HG03066 (cell line): Measurements from ENCODE around the gene TOB1.
"Not testable (repeated sequence)": the region's sequence is repeated elsewhere in the genome, so short reads cannot be mapped to it uniquely, and the experiment has no call there.

Experiments used
- ATAC-seq: cut with Tn5 transposase; IDR thresholded peaks from one replicate; pipeline ENCODE4 v1.9.1; 2021; ENCODE audit warnings: low read depth; ENCODE audit not compliant: unreplicated experiment

Gene TOB1

DNA sequence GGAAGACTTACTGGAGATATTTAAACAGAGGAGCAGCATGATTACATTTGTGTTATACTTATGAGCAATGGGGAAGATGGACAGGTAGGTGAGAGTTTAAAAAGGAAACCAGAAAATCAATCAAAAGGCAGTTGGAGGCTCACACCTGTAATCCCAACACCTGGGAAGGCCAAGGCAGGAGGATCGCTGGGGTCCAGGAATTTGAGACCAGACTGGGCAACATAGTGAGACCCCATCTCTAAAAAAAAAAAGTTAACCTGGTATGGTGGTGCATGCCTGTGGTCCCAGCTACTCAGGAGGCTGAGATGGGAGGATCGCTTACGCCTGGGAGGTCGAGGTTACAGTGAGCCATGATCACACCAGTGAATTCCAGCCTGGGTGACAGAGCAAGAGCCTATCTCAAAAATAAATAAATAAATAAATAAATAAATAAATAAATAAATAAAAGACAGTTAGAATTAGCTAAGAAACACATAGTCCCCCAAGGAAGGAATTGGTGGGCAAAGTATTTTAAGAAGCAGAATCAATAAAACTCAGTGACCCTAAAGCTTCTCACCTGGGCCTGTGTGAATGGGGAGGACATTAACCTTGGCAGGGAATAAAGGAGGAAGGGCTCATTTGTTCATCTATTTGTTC is 32.3 kb upstream of the TOB1 start:
- no peak for ATAC-seq

DNA sequence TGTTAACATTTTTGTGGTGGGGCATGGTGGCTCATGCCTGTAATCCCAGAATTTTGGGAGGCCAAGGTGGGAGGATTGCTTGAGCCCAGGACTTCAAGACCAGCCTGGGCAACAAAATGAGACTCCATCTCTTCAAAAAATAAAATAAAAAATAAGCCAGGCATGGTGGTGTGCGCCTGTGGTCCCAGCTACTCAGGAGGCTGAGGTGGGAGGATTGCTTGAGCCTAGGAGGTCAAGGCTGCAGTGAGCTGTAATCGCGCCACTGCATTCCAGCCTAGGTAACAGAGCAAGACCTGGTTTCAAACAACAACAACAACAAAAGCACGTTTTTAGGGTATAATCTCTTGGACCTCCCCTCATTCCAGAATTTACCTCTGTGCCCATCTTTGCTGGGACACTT is 28.4 kb upstream of the TOB1 start:
- not testable (repeated sequence) for ATAC-seq

DNA sequence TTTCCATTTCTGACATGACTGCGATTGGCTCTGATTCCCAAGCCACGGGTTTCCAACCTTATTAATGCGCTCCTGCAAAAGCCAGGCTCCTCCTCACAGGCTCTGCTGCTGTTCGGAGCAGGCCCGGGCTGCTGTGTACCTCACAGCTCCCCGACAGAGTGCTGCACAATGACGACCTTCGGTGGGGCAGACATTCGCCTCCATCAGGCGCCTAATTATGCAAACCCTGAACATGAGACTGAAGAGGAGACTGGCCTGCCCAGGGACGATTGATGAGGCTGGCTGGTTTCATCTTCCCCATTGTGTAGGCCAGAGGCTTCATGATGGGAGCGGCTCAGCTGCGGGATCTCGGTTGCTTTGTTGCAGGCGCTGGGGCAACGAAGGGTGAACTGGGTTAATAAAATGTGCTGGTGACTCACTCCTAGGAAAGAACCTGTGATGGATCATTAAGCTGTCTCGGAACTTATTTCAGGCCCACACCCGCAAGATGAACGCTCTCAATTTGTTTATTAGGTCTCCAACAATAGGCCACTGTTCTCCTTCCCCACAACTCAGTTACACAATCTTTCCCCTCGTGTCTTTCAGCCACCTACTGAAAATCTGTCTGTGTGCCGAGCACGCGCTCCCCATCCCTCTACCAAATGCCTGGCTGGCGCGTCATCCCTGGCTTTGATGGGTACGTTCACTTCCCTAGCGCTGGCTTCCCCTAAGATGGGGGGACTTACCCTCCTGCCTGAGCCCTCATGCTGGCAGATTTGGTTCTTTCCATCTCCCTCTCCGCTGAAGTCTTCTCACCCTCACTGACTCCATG is 27.2 kb upstream of the TOB1 start:
- ATAC-seq: no peak

DNA sequence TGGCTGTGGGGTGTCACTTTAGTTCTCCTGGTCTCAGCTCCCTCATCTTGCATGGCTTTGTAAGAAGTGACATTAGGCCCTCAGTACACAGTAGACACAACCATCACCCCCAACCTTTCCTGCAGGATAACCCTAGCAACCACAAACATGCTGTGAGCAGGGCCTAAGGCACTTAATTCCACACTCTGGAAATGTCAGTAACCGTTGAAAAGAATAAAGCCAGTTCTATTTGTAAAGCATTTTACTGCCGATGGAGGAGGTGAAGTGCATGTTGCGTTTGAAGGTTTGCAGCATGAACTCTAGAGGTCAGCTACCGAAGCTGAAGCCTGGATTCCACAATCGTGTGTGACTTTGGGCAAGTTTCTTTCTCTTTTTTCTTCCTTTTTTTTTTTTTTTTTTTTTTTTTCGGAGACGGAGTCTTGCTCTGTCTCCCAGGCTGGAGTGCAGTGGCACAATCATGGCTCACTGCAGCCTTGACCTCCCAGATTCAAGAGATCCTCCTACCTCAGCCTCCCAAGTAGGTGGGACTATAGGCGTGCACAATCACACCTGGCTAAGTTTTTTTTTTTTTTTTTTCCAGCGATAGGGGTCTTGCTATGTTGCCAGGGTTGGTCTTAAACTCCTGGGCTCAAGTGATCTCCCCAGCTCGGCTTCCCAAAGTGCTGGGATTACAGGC is 26.1 kb upstream of the TOB1 start:
- ATAC-seq: no peak

DNA sequence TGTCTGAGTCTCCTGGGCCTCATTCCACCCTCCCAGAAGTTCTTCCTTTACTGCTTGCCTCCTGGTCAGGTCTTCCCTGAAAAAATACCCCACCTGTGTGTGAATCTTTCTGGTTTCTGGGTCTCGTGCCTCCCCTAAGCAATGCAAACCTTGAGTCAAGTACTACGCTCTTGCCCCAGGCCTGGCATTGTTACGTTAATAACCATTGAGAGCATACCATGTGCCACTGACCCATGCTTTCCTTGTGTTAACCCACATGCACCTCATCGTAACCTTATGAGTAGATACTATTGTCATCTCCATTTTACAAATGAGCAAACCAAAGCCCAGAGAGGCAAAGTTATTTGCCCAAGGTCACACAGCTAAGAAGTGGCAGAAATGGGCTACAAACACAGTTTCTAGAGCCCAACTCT is 25.4 kb upstream of the TOB1 start:
- ATAC-seq: no peak

DNA sequence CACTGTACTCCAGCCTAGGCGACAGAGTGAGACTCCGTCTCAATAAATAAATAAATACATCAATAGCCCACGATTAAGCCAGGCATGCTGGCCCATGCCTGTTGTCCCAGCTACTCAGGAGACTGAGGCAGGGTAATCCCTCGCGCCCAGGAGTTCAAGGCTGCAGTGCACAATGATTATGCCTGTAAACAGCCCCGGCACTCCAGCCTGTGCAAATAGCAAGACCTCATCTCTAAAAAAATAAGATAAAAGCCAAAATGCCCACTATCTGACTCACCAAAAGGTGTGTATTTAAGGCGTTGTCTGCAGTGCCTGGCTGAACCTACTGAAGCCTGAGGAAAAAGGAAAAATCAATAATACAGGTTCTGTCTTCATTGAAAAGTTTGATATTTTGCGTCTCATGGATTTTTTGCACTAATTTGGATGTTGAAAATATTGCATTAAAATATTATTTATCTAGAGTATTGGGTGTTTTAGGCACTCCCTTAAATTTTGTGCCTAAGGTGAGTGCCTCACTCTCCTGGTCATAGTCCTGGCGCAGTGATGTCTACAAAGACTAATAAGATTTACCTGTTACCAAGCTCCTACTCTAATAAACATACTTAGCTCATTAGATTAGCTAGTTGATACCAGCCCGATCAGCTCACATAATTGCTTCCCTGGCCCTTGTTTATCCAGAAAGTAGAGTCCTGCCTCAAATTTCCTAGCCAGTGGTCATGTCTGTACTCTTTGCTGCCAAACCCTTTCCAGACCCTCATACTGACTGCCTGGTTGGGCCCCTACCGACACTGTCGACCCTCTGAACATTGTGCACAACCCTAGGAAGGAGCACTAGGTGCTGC is 24.7 kb upstream of the TOB1 start:
- ATAC-seq: no peak

DNA sequence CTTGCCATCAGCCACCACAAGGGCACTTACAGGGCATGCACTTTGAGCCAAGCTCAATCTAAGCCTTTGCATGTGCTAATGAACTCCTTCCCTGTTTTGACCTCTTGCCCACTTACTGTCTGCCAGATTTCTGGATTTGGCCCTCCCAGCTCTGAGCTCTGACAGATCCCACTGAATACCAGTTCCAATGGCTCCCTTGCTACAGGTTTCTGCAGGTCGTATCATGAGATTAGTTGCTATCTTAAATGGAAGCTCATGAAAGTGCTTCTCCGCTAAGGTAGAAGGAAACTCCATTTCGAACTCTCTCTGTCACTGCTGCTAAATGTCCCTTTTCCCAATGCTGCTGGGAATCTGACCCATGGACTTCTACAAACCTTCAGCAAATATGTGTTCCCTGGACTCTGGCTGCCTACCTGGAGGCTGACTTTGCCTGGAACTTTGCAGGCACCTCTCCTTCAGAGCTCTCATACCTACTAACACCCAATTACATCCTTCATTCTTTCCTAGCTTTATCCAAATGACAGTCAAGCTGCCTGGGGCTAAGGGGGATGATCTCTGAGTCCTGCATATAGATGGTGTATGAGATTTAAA is 23.5 kb upstream of the TOB1 start:
- ATAC-seq: no peak

DNA sequence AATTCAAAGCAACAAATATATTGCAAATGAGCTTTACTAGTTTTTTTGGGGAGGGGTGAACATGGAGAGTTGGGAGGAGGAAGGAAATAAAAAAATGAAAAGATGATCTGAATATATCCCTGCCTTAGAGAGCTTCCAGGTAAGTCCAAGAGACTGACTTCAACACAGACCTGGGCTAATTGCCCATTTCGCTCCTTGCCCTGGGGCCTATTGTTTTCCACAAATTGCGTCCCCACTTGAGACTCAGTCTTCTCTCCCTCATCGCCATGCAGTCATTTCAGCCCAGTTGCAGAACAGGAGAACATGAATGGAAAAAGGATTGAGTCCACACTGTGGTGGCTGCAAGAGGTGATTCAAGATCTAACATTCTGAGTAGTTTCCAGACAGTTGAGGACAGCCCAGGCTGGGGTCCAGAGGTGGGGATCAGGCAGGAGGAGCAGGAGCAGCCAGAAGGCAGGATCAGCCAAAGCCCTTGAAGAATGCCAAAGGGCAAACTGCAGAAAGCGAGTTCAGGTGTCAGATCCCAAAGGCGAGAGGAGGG is 21.6 kb upstream of the TOB1 start:
- no peak for ATAC-seq

DNA sequence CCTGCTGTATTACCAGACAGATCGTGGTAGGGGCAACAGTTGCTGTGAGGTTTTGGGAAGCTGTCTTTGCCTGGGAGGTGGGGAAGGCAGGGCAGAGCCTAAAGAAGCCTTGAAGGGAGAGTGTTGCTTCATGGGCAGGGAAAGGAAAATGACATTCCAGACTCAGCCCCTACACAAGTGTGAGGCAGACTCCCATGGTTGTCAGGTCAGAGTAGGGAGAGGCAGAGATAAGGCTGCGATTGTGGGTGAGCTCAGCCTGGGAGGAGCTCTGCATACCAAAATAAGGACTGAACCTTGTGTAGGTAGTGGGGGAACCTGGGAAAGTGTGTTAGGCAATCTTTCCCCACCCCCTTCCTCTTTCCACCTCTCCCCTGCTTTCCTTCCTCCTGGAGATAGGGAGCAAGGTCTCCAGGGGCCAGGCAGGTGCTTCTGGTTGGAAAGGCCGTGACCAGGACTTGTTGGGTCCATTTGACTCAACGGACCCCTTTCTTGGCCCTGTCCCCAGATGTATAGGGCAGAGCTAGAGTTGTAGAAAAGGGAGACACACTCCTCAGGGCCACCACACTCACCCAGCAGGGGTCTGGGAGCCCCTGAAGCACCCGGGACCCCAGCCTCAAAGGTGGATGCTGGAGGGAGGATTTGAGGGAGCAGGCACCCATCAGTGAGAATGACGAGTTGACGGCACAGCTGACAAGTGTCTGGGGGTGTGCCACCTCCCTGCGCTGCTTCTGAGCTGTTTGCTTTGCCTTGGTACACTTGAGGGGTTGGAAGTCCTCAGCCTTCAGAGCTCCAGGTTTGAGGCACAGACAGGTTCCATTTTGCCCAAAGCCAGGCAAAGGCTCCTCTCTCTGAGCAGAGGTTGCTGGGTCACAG is 18.5 kb upstream of the TOB1 start:
- ATAC-seq: no peak

DNA sequence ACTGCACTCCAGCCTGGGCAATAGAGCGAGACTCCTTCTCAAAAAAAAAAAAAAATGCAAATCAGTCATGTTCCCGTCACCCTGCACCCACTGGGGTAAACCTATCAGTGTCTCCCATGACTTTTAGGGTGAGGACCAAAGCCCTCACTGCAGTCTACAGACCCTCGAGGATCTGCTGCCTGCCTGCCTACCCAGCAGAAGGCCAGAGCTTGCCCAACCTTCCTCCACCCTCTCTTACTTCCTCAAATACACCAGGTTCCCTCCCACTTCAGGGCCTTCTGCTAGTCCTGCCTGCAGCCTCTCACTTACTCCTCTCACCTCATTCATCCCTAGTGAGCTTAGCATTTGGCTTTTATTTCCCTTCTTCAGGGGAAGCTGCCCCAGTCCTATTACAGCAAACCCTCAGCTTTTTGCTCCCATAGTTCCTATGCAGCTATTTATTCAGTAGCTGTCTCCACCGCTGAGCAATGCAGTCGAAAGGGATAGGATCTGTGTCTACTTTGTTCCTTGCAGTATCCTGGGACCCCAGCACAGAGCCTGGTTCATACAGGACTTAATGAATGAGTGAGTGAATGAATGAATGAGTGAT is 17.8 kb upstream of the TOB1 start:
- ATAC-seq: no peak

DNA sequence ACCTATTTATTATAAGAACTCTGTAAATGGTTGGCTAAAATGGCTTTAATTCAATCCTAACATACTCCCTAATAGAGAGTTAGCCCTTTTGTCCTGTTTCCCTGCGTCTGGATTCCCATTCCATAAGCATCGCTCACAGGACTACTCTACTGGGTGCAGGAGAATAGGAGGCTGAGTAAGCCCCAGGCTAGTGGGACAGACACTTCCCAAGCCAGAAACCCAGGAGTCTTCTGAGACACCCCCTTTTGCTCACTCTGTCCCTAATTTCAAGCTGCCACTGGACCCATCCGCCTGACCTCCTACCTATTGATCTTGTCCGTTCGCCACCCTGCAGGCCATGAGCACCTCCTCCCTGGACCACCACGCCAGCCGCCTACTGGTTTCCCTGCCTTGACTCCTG is 16.7 kb upstream of the TOB1 start:
- ATAC-seq: no peak

DNA sequence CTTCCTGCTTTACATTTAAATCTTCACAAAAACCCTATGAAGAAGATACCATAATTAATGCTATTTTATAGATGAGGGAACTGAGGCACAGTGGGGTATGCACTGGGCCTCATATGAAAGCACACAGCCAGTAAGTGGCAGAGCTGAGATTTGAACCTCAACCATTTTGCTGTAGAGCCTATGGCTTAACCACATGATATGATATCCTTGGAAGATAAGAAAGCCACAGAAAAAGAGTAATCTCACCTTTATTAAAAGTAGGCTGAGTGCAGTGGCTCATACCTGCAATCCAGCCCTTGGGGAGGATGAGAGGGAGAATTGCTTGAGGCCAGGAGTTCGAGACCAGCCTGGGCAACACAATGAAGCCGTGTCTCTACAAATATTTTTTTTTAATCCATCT is 15.0 kb upstream of the TOB1 start:
- ATAC-seq: no peak

DNA sequence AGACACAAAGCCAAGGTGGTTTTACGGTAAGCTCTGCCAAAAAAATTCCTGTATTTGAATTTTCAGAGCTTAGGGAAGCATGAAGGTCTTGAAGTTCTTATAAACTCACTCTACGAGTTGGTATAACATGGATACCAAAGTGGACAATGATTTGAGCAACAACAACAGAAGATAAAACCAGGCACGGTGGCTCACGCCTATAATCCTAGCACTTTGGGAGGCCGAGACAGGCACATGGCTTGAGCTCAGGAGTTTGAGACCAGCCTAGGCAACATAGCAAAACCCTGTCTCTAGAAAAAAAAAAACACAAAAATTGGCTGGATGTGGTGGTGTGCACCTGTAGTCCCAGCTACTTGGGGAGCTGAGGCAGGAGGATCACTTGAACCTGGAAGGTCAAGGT is 12.9 kb upstream of the TOB1 start:
- ATAC-seq: no peak

DNA sequence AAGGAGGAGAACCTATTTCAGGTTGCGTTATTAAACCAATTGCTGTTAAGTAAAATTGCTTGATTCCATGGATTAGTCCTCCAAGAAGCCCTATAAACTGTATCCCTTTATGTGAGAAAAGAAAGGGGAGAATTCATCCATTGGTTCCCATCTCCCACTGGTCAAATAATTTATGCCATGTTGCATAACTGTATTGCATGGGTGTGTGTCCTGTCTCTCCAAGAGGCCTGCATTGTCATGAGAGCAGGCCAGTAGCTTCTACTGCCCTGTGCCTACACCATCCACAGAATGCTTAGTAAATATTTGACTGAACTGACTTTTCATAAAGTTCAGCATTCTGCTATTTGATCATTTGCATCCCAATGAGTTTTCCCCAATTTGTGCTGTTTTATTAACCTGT is 11.7 kb upstream of the TOB1 start:
- ATAC-seq: no peak

DNA sequence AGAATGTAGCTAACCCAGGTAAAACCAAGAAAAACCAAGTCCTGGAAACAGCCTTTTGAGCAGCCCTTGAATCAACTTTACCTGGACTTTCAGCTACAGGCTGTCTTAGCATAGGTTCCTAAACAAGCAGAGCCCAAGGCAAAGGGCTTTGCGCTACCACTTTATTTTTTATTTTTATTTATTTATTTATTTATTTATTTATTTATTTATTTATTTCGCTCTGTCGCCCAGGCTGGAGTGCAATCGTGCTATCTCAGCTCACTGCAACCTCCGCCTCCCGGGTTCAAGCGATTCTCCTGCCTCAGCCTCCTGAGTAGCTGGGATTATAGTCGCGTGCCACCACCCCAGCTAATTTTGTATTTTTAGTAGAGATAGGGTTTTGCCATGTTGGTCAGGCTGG is 10.9 kb upstream of the TOB1 start:
- ATAC-seq: not testable (repeated sequence)

DNA sequence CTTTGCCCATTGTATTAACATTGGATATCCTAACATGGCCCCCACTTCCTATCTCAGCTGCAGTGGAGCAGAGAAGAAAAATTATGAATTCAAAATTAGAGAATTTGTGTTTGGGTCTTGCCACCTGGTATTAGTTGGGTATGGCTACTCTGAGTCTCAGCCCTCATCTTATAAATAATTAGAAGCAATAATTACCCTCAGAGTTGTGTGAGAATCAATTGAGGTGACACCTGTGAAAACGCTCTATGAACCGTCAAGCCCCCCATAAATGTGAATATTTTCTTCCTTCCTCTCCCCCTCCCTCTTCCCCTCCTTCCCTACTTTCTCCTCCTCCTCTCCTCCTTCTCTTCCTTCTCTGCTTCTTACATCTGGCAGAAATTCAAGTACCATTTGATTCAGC is 8.9 kb upstream of the TOB1 start:
- ATAC-seq: no peak

DNA sequence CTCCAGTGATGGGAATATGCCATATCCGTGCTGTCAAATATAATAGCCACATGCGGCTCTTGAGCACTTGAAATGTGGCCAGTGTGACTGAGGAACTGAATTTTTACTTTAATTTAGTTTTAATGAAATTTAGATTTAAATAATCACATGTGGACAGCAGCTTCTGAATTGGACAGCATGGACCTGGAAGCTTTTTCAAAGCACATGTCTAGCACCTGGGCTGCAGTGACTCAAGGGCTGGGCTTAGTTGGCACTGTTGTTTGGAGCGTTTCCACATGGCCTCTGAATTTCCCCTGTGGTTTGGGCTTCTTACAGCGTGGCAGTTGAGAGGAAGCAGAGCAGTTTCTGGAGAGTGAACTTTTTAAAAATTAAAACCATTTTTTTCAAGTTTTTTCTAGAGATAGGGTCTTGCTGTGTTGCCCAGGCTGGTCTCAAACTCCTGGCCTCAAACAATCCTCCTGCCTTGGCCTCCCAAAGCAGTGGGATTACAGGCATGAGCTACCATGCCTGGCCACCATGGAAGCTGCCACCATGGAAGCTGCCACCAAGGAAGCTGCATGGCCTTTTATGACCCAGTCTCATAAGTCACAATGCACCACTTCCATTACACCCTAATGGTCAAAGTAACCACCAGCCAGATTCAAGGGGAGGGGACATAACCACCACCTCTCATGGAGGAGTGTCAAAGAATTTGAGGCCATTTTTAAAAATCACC is 6.7 kb upstream of the TOB1 start:
- ATAC-seq: no peak

DNA sequence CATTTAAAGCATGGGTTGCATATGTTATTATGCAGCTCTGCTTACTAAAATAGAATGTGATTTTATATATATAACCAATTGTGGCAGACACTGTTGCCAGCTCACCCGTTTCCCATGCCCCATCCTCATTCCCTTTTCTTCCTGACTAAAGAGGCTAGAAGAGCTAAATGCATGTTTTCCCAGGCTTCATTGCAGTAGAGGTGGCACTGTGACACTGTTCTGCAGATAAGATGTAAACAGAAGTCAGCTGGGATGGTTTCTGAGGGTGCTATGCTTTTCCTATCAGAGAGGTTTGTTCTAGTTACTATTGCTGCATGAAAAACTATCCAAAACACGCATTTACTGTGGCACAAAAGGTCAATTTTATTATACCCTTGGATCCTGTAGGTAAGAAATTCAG is 5.7 kb upstream of the TOB1 start:
- no peak for ATAC-seq
